ENCODE data around the gene KCNQ1OT1. TPM values are rescaled to one million over a fixed set of nuclear protein-coding genes. Genes with fewer than 3 reads are reported as not detected.
A peak's percentile ranks its signal among the peaks of the same experiment; 100 is the strongest.

KCNQ1OT1 gene
- total RNA-seq, 1 experiment from 2014 or later = 1.2 TPM

DNA sequence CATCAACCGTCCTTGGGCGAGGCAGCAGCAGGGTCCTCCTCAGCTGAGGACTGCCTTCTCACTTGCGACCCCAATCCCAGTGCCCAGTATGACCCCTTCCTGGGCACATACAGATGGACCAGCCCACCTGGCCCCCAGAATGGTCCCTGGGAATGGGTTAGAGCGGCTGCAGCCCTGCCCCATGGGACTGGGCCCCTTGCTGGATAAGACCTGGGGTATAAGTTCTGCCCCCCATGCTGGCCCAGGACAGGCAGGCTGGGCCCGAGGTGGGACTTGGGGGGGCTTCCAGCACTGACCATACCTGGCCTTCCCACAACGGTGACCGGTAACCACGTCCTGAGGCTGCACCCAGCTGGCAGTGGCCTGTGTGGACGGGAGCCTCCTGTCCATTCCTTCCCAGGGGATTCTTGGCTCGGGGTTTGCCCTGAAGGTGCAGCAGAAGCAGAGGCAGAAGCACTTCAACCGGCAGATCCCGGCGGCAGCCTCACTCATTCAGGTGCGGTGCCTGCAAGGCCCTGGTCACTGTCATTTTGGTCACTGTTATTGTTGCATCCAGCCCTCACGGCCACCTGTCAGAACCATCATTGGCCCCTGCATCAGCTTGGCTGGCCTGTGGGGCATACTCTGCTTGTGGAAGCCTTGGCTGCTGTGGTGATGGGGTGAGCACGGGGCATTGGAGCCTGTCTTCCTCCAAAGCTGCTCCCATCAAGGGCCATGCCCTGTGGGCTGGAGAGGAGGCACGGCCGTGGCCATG, 114.8 kb downstream of the KCNQ1OT1 start:
- no peaks in the 10 kb centered on the region for H3K36me3 Mint-ChIP-seq (ENCODE audit: insufficient read depth in 1 of 3, low read depth in 3 of 3)
- Histone ChIP-seq H3K23me2 (ENCODE audit: insufficient read length, low read depth, low read length, poor library complexity, severe bottlenecking) (no peaks in the 10 kb centered on the region), H2BK20ac (ENCODE audit: low read depth, low read length, poor library complexity, severe bottlenecking) (no peak overlapping the region), H3K27me3 (ENCODE audit: insufficient read depth, low read length) (peaks cover 13% of the 10 kb centered on the region; the same call in 1 of the 2 replicates), H3K9me3 (ENCODE audit: control insufficient read depth, low read depth, low read length) (no peaks in the 10 kb centered on the region), H2AK5ac (ENCODE audit: insufficient read length, low read length) (no peak overlapping the region), H3K14ac (ENCODE audit: insufficient read depth, low read length) (no peak overlapping the region), H3K79me2 (ENCODE audit: insufficient read depth, low read length) (no peaks in the 10 kb centered on the region), H3K56ac (ENCODE audit: insufficient read length, low read depth, low read length) (no peak overlapping the region), H3T11ph (ENCODE audit: low read length) (no peak overlapping the region), H2BK12ac (ENCODE audit: insufficient read length, low read depth, low read length) (no peak overlapping the region), H3K4me2 (ENCODE audit: insufficient read depth, insufficient read length, low read length) (no peak overlapping the region), H2AFZ (ENCODE audit: low read length) (no peak overlapping the region), H3K79me1 (ENCODE audit: insufficient read depth, low read depth, low read length, poor library complexity, severe bottlenecking) (no peaks in the 10 kb centered on the region), H2BK15ac (ENCODE audit: low read depth, low read length) (no peak overlapping the region), H4K8ac (replicated peaks; ENCODE audit: insufficient read length, low read depth, low read length) (no peak overlapping the region), H2BK120ac (ENCODE audit: low read depth, low read length, poor library complexity, severe bottlenecking) (no peak overlapping the region), H4K5ac (ENCODE audit: insufficient read length, low read depth, low read length) (no peak overlapping the region), H3K27ac (ENCODE audit: insufficient read length, low read depth, low read length) (no peak overlapping the region), H3K9ac (ENCODE audit: extremely low read depth, insufficient read length, low read length) (no peak overlapping the region), H3K4ac (ENCODE audit: low read depth, low read length) (no peak overlapping the region), H4K20me1 (ENCODE audit: control insufficient read depth, insufficient read depth, insufficient read length) (no peaks in the 10 kb centered on the region), H2BK5ac (ENCODE audit: insufficient read length, low read length) (no peak overlapping the region), H3K18ac (ENCODE audit: insufficient read length, low read depth, low read length) (no peak overlapping the region), H3K4me1 (ENCODE audit: insufficient read depth, low read length) (no peaks in the 10 kb centered on the region), H3K23ac (ENCODE audit: insufficient read length, low read depth, low read length) (no peak overlapping the region), H4K91ac (ENCODE audit: insufficient read length, low read depth, low read length) (no peak overlapping the region)
- no peak overlapping the region for H3K27ac Mint-ChIP-seq
- H3K27me3 Mint-ChIP-seq (ENCODE audit: low read depth) = peaks cover 61% of the 10 kb centered on the region
- peak; percentile 21 for DNase-seq
- H3K4me3 Mint-ChIP-seq = no peak overlapping the region
- TF ChIP-seq, protein P1, sequence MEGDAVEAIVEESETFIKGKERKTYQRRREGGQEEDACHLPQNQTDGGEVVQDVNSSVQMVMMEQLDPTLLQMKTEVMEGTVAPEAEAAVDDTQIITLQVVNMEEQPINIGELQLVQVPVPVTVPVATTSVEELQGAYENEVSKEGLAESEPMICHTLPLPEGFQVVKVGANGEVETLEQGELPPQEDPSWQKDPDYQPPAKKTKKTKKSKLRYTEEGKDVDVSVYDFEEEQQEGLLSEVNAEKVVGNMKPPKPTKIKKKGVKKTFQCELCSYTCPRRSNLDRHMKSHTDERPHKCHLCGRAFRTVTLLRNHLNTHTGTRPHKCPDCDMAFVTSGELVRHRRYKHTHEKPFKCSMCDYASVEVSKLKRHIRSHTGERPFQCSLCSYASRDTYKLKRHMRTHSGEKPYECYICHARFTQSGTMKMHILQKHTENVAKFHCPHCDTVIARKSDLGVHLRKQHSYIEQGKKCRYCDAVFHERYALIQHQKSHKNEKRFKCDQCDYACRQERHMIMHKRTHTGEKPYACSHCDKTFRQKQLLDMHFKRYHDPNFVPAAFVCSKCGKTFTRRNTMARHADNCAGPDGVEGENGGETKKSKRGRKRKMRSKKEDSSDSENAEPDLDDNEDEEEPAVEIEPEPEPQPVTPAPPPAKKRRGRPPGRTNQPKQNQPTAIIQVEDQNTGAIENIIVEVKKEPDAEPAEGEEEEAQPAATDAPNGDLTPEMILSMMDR (conservative IDR thresholded peaks at IDR 0.05) = no peak
- H3K9me3 Mint-ChIP-seq = no peaks in the 10 kb centered on the region
- no CpG with 5 or more reads among the region's 18 CpGs for WGBS (ENCODE audit: extremely low coverage, insufficient read length, low lambda C conversion rate)
- H3K4me1 Mint-ChIP-seq = no peaks in the 10 kb centered on the region
